Measurements from ENCODE around the gene PHF12. TPM values are rescaled to one million over a fixed set of nuclear protein-coding genes. Genes with fewer than 3 reads are reported as not detected.

Gene PHF12
- total and polyA plus RNA-seq, 2 of the 4 experiments (the other 2 are of a cell fraction), result 24.4 to 25.6 TPM

- TF ChIP-seq RAD21 (IDR thresholded peaks at IDR 0.05; ENCODE audit: low read length) (no peak), RCOR1 (IDR thresholded peaks at IDR 0.05; ENCODE audit: insufficient replicate concordance, low read length) (no peak)
These were observed 53.4 kb downstream of the PHF12 start (continued) for GRCh38 chr17:28897769-28898526.

GRCh38 chr17:28896884-28897768 is 54.2 kb downstream of the PHF12 start, which contains the start of gene FLOT2:
FLOT2 (minus strand) TSS chr17:28897733; CDS start chr17:28897574, 159 bp downstream.
- POLR2A ChIA-PET (ENCODE audit: unreplicated experiment), result no interaction called here
- in situ Hi-C loops (cut with MboI; ENCODE audit: low sequenced_read_pairs), result no loop called here
- TF ChIP-seq RAD21 (IDR thresholded peaks at IDR 0.05; ENCODE audit: low read length) (no peak), NFE2L2 (IDR thresholded peaks at IDR 0.05; ENCODE audit: low read depth, low read length) (no peak), CEBPB (IDR thresholded peaks at IDR 0.05; ENCODE audit: low read depth, low read length) (peak; percentile 54), BHLHE40 (IDR thresholded peaks at IDR 0.05; ENCODE audit: low read depth, low read length) (0 out of 2 replicates have a peak, but pooled peaks have one; percentile 32), CHD1 (IDR thresholded peaks at IDR 0.05; ENCODE audit: low read depth, low read length) (no peak), MXI1 (IDR thresholded peaks at IDR 0.05; ENCODE audit: borderline replicate concordance, low read depth, low read length) (no peak), MAFK (IDR thresholded peaks at IDR 0.05; ENCODE audit: low read depth, low read length) (no peak), RCOR1 (IDR thresholded peaks at IDR 0.05; ENCODE audit: insufficient replicate concordance, low read length) (no peak)
- TF ChIP-seq, protein P1, sequence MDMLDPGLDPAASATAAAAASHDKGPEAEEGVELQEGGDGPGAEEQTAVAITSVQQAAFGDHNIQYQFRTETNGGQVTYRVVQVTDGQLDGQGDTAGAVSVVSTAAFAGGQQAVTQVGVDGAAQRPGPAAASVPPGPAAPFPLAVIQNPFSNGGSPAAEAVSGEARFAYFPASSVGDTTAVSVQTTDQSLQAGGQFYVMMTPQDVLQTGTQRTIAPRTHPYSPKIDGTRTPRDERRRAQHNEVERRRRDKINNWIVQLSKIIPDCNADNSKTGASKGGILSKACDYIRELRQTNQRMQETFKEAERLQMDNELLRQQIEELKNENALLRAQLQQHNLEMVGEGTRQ (IDR thresholded peaks at IDR 0.05; ENCODE audit: low read depth, low read length), result no peak
- TF ChIP-seq, protein P2, sequence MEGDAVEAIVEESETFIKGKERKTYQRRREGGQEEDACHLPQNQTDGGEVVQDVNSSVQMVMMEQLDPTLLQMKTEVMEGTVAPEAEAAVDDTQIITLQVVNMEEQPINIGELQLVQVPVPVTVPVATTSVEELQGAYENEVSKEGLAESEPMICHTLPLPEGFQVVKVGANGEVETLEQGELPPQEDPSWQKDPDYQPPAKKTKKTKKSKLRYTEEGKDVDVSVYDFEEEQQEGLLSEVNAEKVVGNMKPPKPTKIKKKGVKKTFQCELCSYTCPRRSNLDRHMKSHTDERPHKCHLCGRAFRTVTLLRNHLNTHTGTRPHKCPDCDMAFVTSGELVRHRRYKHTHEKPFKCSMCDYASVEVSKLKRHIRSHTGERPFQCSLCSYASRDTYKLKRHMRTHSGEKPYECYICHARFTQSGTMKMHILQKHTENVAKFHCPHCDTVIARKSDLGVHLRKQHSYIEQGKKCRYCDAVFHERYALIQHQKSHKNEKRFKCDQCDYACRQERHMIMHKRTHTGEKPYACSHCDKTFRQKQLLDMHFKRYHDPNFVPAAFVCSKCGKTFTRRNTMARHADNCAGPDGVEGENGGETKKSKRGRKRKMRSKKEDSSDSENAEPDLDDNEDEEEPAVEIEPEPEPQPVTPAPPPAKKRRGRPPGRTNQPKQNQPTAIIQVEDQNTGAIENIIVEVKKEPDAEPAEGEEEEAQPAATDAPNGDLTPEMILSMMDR (conservative IDR thresholded peaks at IDR 0.05; ENCODE audit: low read depth, low read length), result peak; percentile 27; the same call in 1 of the 2 replicates

More at GRCh38 chr17:28896884-28897768, 54.2 kb downstream of the PHF12 start, which contains the start of gene FLOT2:
- peaks cover 16 to 58% of the 10 kb centered on the region in 2 experiments; a peak in 3 of 4 replicates for H3K79me1 ChIP-seq (ENCODE audit: low read depth in 1 of 2, low read length in 2 of 2)
- H3K23ac ChIP-seq (ENCODE audit: low read depth, low read length), result peak within 1 kb of the TSS; percentile 98
- peak within 1 kb of the TSS; percentile 93 for H3K4ac ChIP-seq (ENCODE audit: low read depth, low read length)
- DNase-seq (peak; percentile 30), ATAC-seq (ENCODE audit: low read depth) (peak; percentile 84)
- H3K4me2 ChIP-seq (ENCODE audit: low read depth, low read length), result peak within 1 kb of the TSS; percentile 94
- peaks cover 9% of the 10 kb centered on the region for H3K4me1 ChIP-seq (ENCODE audit: control insufficient read depth, insufficient read depth, low read length)
- no peaks in the 10 kb centered on the region for H3K27me3 ChIP-seq (ENCODE audit: control insufficient read depth, insufficient read depth, low read length)
- peak within 1 kb of the TSS; percentile 100 for H3K14ac ChIP-seq (replicated peaks; ENCODE audit: low read depth, low read length)
- peak within 1 kb of the TSS; percentile 79 for H3K4me3 ChIP-seq (ENCODE audit: insufficient read depth, low read depth, low read length)
- BruUV-seq (replicated peaks), result no TSS peak
- H3K18ac ChIP-seq (ENCODE audit: low read depth, low read length), result peak within 1 kb of the TSS; percentile 84
- no peaks in the 10 kb centered on the region for H3K9me3 ChIP-seq (ENCODE audit: control insufficient read depth, insufficient read depth, low read length)
- H3K9me1 ChIP-seq (ENCODE audit: insufficient read depth, low read length), result peaks cover 20% of the 10 kb centered on the region
- 2% methylated on average over 26 of the region's 73 CpGs; no CpG with 5 or more reads in 1 of the 2 experiments for WGBS, 2 experiments (ENCODE audit: extremely low coverage in 2 of 2, insufficient read length in 1 of 2)
- H3K9ac ChIP-seq (ENCODE audit: low read depth, low read length), result peak within 1 kb of the TSS; percentile 91
- H4K5ac ChIP-seq (ENCODE audit: low read depth, low read length), result peak within 1 kb of the TSS; percentile 95
- H2AK9ac ChIP-seq (replicated peaks; ENCODE audit: low read depth, low read length, poor library complexity), result peak within 1 kb of the TSS; percentile 97
- H2BK5ac ChIP-seq (ENCODE audit: low read depth, low read length, poor library complexity, severe bottlenecking), result peak within 1 kb of the TSS; percentile 45
- H3K27ac ChIP-seq (ENCODE audit: insufficient read depth, low read length), result peak within 1 kb of the TSS; percentile 76
- H3K36me3 ChIP-seq (ENCODE audit: control insufficient read depth, insufficient read depth, low read length), result no peaks in the 10 kb centered on the region
- CTCF ChIA-PET, result interaction anchor here (2.3 to 2.8 kb wide), 2 partner anchors 133 to 170 kb away, joined by 11 to 15 read pairs; partner anchors contain the start of gene TLCD1
- H2BK20ac ChIP-seq (ENCODE audit: low read depth, low read length), result peak within 1 kb of the TSS; percentile 39; the same call in 1 of the 2 replicates
- H2AFZ ChIP-seq (replicated peaks; ENCODE audit: low read length, poor library complexity), result peak within 1 kb of the TSS; percentile 95
- peak within 1 kb of the TSS; percentile 74; the same call in 1 of the 2 replicates for H3K56ac ChIP-seq (ENCODE audit: extremely low read depth, insufficient read depth, low read length)
- H4K91ac ChIP-seq (ENCODE audit: insufficient read depth, low read depth, low read length), result peak within 1 kb of the TSS; percentile 91
- peaks cover 21% of the 10 kb centered on the region; the same call in 1 of the 2 replicates for H4K20me1 ChIP-seq (ENCODE audit: insufficient read depth, low read length)
- H2AK5ac ChIP-seq (ENCODE audit: low read depth, low read length), result peak within 1 kb of the TSS; percentile 80
- peak within 1 kb of the TSS; percentile 66 for H2BK120ac ChIP-seq (ENCODE audit: low read depth, low read length)
- H4K8ac ChIP-seq (ENCODE audit: low read depth in 2 of 2, low read length in 2 of 2), result peak within 1 kb of the TSS; percentile 82 to 97
- H2BK15ac ChIP-seq (ENCODE audit: low read depth, low read length), result peak within 1 kb of the TSS; percentile 53; the same call in 1 of the 3 replicates
- intact Hi-C loops (cut with micrococcal nuclease) (loop anchor here (1.0 kb wide), 1 partner anchor 134 kb away; no protein-coding TSS in a partner anchor), dilution Hi-C loops (cut with HindIII; ENCODE audit: low sequenced_read_pairs, unreplicated experiment) (no loop called here)
